WTC11 (cell line): ENCODE measurements around the gene SLC6A20. TPM values are rescaled to one million over a fixed set of nuclear protein-coding genes. Genes with fewer than 3 reads are reported as not detected.

ENCODE experiments used
- ATAC-seq: fragments of 200-7000 bp; cut with Tn5 transposase; 2 replicates; pipeline ENCODE4 v1.10.0; 2021; ENCODE audit warnings: mild to moderate bottlenecking, moderate library complexity
- CTCF ChIA-PET: fragments of 300-600 bp; sonication (Branson Sonifier 250); formaldehyde crosslinking; loops from one replicate; lab custom pipeline; 2021; ENCODE audit warnings: antibody characterized with exemption; lab: Charles Lee
- POLR2A ChIA-PET: fragments of 350-600 bp; sonication (Branson Sonifier 250); formaldehyde crosslinking; loops from one replicate; lab custom pipeline; 2021; ENCODE audit warnings: antibody characterized with exemption; lab: Charles Lee
- DNase-seq: peaks from one replicate; pipeline ENCODE4 v3.0.0; 2021; ENCODE audit warnings: low spot score
- H3K27ac Mint-ChIP-seq: 2 replicates; pipeline ENCODE4 v1.8.0; 2021; ENCODE audit warnings: mixed read lengths
- H3K27me3 Mint-ChIP-seq: 2 replicates; pipeline ENCODE4 v1.8.0; 2021; ENCODE audit warnings: low read depth, mild to moderate bottlenecking, moderate library complexity, mixed read lengths
- H3K36me3 Mint-ChIP-seq: 2 replicates; pipeline ENCODE4 v1.8.0; 2021; ENCODE audit warnings: mixed read lengths
- H3K4me1 Mint-ChIP-seq: 2 replicates; pipeline ENCODE4 v1.8.0; 2022; ENCODE audit warnings: mixed read lengths
- H3K4me3 Mint-ChIP-seq: 2 replicates; pipeline ENCODE4 v1.8.0; 2021; ENCODE audit warnings: mild to moderate bottlenecking, moderate library complexity, mixed read lengths
- H3K9me3 Mint-ChIP-seq: 2 replicates; pipeline ENCODE4 v1.8.0; 2021; ENCODE audit warnings: mixed read lengths
- ARID4B ChIP-seq: sonication (generic); formaldehyde crosslinking; IDR thresholded peaks from 2 replicates; pipeline ENCODE4 v1.8.0; 2023; ENCODE audit warnings: missing genetic modification reagents, mild to moderate bottlenecking, borderline replicate concordance
- CDX4 ChIP-seq: fragments of 250-450 bp; sonication (Bioruptor Pico); IDR thresholded peaks from 2 replicates; pipeline ENCODE4 v1.9.0; 2021; ENCODE audit warnings: moderate library complexity, mild to moderate bottlenecking, inconsistent platforms, borderline replicate concordance
- CREB1 ChIP-seq: sonication (generic); formaldehyde crosslinking; IDR thresholded peaks from 2 replicates; pipeline ENCODE4 v1.8.0; 2023; ENCODE audit warnings: mild to moderate bottlenecking, missing genetic modification reagents
- CREM ChIP-seq: sonication (generic); formaldehyde crosslinking; IDR thresholded peaks from 2 replicates; pipeline ENCODE4 v1.8.1; 2022; ENCODE audit warnings: mild to moderate bottlenecking, missing genetic modification reagents, moderate library complexity
- GRHL2 ChIP-seq: fragments of 250-450 bp; sonication (Bioruptor Pico); IDR thresholded peaks from 2 replicates; pipeline ENCODE4 v1.8.0; 2022; ENCODE audit warnings: mild to moderate bottlenecking, moderate library complexity; ENCODE audit not compliant: insufficient replicate concordance, severe bottlenecking
- HMGA2 ChIP-seq: fragments of 250-450 bp; sonication (Bioruptor Pico); IDR thresholded peaks from 2 replicates; pipeline ENCODE4 v1.4.0; 2021; ENCODE audit warnings: mild to moderate bottlenecking, moderate library complexity
- JAZF1 ChIP-seq: fragments of 250-450 bp; sonication (Bioruptor Pico); IDR thresholded peaks from 2 replicates; pipeline ENCODE4 v1.9.0; 2021; ENCODE audit warnings: moderate library complexity, mild to moderate bottlenecking, inconsistent platforms
- MYBL2 ChIP-seq: sonication (generic); formaldehyde crosslinking; IDR thresholded peaks from 2 replicates; pipeline ENCODE4 v1.8.1; 2023; ENCODE audit warnings: mild to moderate bottlenecking, moderate library complexity, missing genetic modification reagents
- NFYB ChIP-seq: sonication (generic); formaldehyde crosslinking; conservative IDR thresholded peaks from 2 replicates; pipeline ENCODE4 v1.8.0; 2022; ENCODE audit warnings: low read depth, missing genetic modification reagents
- NR3C1 ChIP-seq: sonication (generic); formaldehyde crosslinking; conservative IDR thresholded peaks from 2 replicates; pipeline ENCODE4 v1.8.1; 2023; ENCODE audit warnings: low read depth, mild to moderate bottlenecking, missing genetic modification reagents
- RELA ChIP-seq: sonication (generic); formaldehyde crosslinking; IDR thresholded peaks from 2 replicates; pipeline ENCODE4 v1.8.1; 2022; ENCODE audit warnings: missing genetic modification reagents, mild to moderate bottlenecking, borderline replicate concordance
- RORB ChIP-seq: fragments of 250-450 bp; sonication (Bioruptor Pico); IDR thresholded peaks from 2 replicates; pipeline ENCODE4 v1.9.0; 2021; ENCODE audit warnings: mild to moderate bottlenecking
- SMAD3 ChIP-seq: sonication (generic); formaldehyde crosslinking; IDR thresholded peaks from 2 replicates; pipeline ENCODE4 v1.8.0; 2022; ENCODE audit warnings: missing genetic modification reagents, mild to moderate bottlenecking, borderline replicate concordance
- SOX15 ChIP-seq: fragments of 250-450 bp; sonication (Bioruptor Pico); IDR thresholded peaks from 2 replicates; pipeline ENCODE4 v1.9.0; 2021; ENCODE audit warnings: mild to moderate bottlenecking
- TEAD4 ChIP-seq: sonication (generic); formaldehyde crosslinking; IDR thresholded peaks from 2 replicates; pipeline ENCODE4 v1.8.0; 2022; ENCODE audit warnings: mild to moderate bottlenecking, missing genetic modification reagents
- ZMAT4 ChIP-seq: fragments of 250-450 bp; sonication (Bioruptor Pico); IDR thresholded peaks from 2 replicates; pipeline ENCODE4 v1.9.0; 2021; ENCODE audit warnings: mild to moderate bottlenecking
- ZNF232 ChIP-seq: sonication (generic); formaldehyde crosslinking; IDR thresholded peaks from 2 replicates; pipeline ENCODE4 v1.8.0; 2022; ENCODE audit warnings: mild to moderate bottlenecking, missing genetic modification reagents
- ZNF512 ChIP-seq: sonication (generic); formaldehyde crosslinking; IDR thresholded peaks from 2 replicates; pipeline ENCODE4 v1.8.1; 2022; ENCODE audit warnings: missing genetic modification reagents, borderline replicate concordance
- total RNA-seq: library from RNA; stranded (reverse); gene quantifications from 3 replicates; pipeline ENCODE4 v1.2.3, GENCODE V29; 2021
- TF ChIP-seq, protein P1 (sequence below): sonication (generic); formaldehyde crosslinking; IDR thresholded peaks from 2 replicates; pipeline ENCODE4 v1.8.1; 2023; ENCODE audit warnings: mild to moderate bottlenecking, missing genetic modification reagents, moderate library complexity
- TF ChIP-seq, protein P2 (sequence below): sonication (generic); formaldehyde crosslinking; IDR thresholded peaks from 2 replicates; pipeline ENCODE4 v1.8.0; 2022; ENCODE audit warnings: mild to moderate bottlenecking, missing genetic modification reagents
- TF ChIP-seq, protein P3 (sequence below): sonication (generic); formaldehyde crosslinking; IDR thresholded peaks from 2 replicates; pipeline ENCODE4 v1.8.0; 2022; ENCODE audit warnings: mild to moderate bottlenecking, missing genetic modification reagents
- TF ChIP-seq, protein P4 (sequence below): sonication (generic); formaldehyde crosslinking; IDR thresholded peaks from 2 replicates; pipeline ENCODE4 v1.8.1; 2022; ENCODE audit warnings: mild to moderate bottlenecking, moderate library complexity, missing genetic modification reagents

Gene SLC6A20
- total RNA-seq, 1 experiment from 2014 or later: 0.26 TPM

DNA sequence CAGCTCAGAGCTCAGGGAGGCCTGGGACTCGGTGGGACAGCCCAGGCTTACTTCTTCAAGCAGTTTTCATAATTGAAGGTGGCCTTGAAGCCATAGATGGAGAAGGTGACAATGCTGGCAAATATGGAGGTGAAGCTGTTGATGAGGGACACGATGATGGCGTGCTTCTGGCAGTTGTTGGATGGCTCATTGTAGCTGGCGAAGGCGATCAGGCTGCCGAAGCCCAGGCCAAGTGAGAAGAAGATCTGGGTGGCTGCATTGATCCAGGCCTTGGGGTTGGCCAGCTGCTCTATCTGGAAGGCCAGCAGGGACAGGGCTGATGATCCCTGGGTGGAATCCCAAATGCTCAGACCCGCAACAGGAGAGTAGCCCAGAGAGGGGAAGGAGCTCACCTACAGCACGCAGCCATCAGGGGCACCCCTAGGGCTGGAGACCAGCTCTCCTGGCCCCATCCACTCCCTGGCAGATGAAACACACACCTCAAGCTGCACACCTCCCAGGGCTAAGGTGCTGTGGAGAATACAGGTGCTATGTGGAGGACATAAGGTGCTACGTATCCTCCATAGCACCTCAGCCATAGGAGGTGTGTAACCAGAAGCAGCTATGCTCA lies 25.1 kb downstream of the SLC6A20 start:
- no peak overlapping the region for H3K27ac Mint-ChIP-seq
- H3K4me1 Mint-ChIP-seq: peaks cover 7% of the 10 kb centered on the region
- no peak for TF ChIP-seq ARID4B (CRISPR knock-in tag)
- no peak for TF ChIP-seq CREM
- no peak for TF ChIP-seq RELA (CRISPR knock-in tag)
- TF ChIP-seq ZNF512 (CRISPR knock-in tag): no peak
- no peak for TF ChIP-seq RORB (CRISPR knock-in tag)
- no peak for TF ChIP-seq HMGA2 (CRISPR knock-in tag)
- TF ChIP-seq ZNF232: no peak
- no peak for TF ChIP-seq ZMAT4
- TF ChIP-seq, protein P1, sequence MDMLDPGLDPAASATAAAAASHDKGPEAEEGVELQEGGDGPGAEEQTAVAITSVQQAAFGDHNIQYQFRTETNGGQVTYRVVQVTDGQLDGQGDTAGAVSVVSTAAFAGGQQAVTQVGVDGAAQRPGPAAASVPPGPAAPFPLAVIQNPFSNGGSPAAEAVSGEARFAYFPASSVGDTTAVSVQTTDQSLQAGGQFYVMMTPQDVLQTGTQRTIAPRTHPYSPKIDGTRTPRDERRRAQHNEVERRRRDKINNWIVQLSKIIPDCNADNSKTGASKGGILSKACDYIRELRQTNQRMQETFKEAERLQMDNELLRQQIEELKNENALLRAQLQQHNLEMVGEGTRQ (CRISPR knock-in tag): no peak
- TF ChIP-seq CDX4 (CRISPR knock-in tag): no peak
- TF ChIP-seq, protein P2, sequence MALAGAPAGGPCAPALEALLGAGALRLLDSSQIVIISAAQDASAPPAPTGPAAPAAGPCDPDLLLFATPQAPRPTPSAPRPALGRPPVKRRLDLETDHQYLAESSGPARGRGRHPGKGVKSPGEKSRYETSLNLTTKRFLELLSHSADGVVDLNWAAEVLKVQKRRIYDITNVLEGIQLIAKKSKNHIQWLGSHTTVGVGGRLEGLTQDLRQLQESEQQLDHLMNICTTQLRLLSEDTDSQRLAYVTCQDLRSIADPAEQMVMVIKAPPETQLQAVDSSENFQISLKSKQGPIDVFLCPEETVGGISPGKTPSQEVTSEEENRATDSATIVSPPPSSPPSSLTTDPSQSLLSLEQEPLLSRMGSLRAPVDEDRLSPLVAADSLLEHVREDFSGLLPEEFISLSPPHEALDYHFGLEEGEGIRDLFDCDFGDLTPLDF (CRISPR knock-in tag): no peak
- no peak for TF ChIP-seq CREB1 (CRISPR knock-in tag)
- TF ChIP-seq TEAD4 (CRISPR knock-in tag): no peak
- no peak for TF ChIP-seq NFYB (CRISPR knock-in tag)
- no peak for TF ChIP-seq SOX15 (CRISPR knock-in tag)
- DNase-seq: no peak
- peaks cover 5% of the 10 kb centered on the region; the same call in 1 of the 2 replicates for H3K27me3 Mint-ChIP-seq
- peaks cover 8% of the 10 kb centered on the region for H3K36me3 Mint-ChIP-seq
- ChIA-PET CTCF (no interaction called here), POLR2A (no interaction called here)
- H3K4me3 Mint-ChIP-seq: no peak overlapping the region
- no peak for ATAC-seq
- peaks cover 16% of the 10 kb centered on the region for H3K9me3 Mint-ChIP-seq

DNA sequence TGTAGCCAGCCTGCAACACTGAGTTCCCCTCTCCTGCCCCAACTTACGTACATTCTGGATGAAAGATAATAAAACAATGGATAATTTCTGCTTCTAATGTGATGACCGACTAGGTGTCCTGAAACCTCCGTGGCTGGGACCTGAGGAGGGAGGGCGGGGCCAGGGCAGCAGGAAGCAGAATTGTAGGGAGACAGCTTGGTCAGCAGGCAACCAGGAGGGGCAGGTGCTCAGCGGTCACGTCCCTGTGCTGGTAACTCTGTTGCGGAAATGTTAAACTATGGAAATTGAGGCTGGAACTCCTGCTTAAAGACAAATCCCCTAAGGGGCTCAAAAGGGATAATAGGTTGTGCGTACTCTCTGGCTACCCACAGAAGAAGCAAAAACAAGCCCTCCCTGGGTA lies 30.4 kb downstream of the SLC6A20 start:
- DNase-seq (no peak), ATAC-seq (no peak)
- CTCF ChIA-PET: no interaction called here
- Mint-ChIP-seq H3K27ac (no peak overlapping the region), H3K9me3 (peaks cover 17% of the 10 kb centered on the region), H3K4me3 (no peak overlapping the region), H3K27me3 (peaks cover 6% of the 10 kb centered on the region; the same call in 1 of the 2 replicates), H3K4me1 (peaks cover 11% of the 10 kb centered on the region; the same call in 1 of the 2 replicates), H3K36me3 (peaks cover 8% of the 10 kb centered on the region)
- POLR2A ChIA-PET: no interaction called here
- TF ChIP-seq MYBL2: no peak
- no peak for TF ChIP-seq SMAD3 (CRISPR knock-in tag)
- TF ChIP-seq GRHL2: no peak
- TF ChIP-seq, protein P3, sequence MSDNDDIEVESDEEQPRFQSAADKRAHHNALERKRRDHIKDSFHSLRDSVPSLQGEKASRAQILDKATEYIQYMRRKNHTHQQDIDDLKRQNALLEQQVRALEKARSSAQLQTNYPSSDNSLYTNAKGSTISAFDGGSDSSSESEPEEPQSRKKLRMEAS (CRISPR knock-in tag): no peak
- TF ChIP-seq NR3C1 (CRISPR knock-in tag): no peak
- TF ChIP-seq JAZF1: no peak
- TF ChIP-seq, protein P4, sequence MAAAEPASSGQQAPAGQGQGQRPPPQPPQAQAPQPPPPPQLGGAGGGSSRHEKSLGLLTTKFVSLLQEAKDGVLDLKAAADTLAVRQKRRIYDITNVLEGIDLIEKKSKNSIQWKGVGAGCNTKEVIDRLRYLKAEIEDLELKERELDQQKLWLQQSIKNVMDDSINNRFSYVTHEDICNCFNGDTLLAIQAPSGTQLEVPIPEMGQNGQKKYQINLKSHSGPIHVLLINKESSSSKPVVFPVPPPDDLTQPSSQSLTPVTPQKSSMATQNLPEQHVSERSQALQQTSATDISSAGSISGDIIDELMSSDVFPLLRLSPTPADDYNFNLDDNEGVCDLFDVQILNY (CRISPR knock-in tag): no peak
